Thyroid gland (tissue), 4 donors: ENCODE data around the gene ZCCHC4.

Experiments used
- CTCF ChIP-seq, 6 experiments: fragments of 200-600 bp in 3 of 6; fragments of 450-650 bp in 3 of 6; sonication (generic) in 3 of 6; IDR thresholded peaks; one replicate each; pipeline ENCODE4 v1.5.1; 2016 to 2019; ENCODE audit warnings: antibody characterized with exemption in 6 of 6, mild to moderate bottlenecking in 2 of 6, inconsistent platforms in 1 of 6, moderate library complexity in 1 of 6
- POLR2A ChIP-seq, 2 donors: fragments of 450-650 bp; IDR thresholded peaks; one replicate each; pipeline ENCODE4 v1.6.1; 2017; ENCODE audit warnings: antibody characterized with exemption in 2 of 2, mild to moderate bottlenecking in 2 of 2, moderate library complexity in 1 of 2

DNA sequence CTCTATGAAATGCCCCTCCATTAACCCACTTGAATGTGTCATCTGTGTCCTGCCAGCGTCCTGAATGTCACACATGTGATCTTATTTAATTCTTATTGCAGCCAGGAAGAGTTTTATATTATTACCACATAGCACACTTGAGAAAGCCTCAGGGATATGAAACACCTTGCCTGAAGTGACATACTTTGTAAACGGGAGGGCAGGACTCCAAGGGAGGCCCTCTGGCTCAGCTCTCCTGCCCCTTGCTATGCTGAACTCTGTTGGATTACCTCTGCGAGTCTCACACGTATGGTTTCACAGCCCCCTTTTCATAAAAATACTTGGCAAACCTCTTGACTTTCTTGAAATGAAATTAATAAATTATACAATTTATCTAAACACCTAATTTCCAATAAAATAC is 11.1 kb upstream of the ZCCHC4 start:
- TF ChIP-seq CTCF (IDR thresholded peaks at IDR 0.05), result no peak
- no peak for TF ChIP-seq POLR2A (IDR thresholded peaks at IDR 0.05)
